ENCODE results near the gene RALB.

Gene RALB

GRCh38 chr2:120262761-120263428 lies 10.2 kb downstream of the RALB start:
- no peak for DNase-seq (ENCODE audit: low read depth in 2 of 2)

- no peak for DNase-seq (ENCODE audit: low read depth in 2 of 2)
These were observed 12.4 kb downstream of the RALB start for GRCh38 chr2:120265006-120265405.

GRCh38 chr2:120267348-120267747 lies 14.7 kb downstream of the RALB start:
- DNase-seq (ENCODE audit: low read depth in 2 of 2), result no peak

- DNase-seq (ENCODE audit: low read depth in 2 of 2), result no peak
These were observed 16.6 kb downstream of the RALB start for GRCh38 chr2:120269076-120269744.

- DNase-seq (ENCODE audit: low read depth in 2 of 2), result no peak
These were observed 17.2 kb downstream of the RALB start for GRCh38 chr2:120269816-120270215.

- DNase-seq (ENCODE audit: low read depth in 2 of 2), result no peak
These were observed 19.2 kb downstream of the RALB start for GRCh38 chr2:120271711-120272379.

- no peak for DNase-seq (ENCODE audit: low read depth in 2 of 2)
These were observed 20.3 kb downstream of the RALB start for GRCh38 chr2:120272763-120273481.

- DNase-seq (ENCODE audit: low read depth in 2 of 2), result no peak
These were observed 23.2 kb downstream of the RALB start for GRCh38 chr2:120275617-120276400.

- no peak for DNase-seq (ENCODE audit: low read depth in 2 of 2)
These were observed 25.0 kb downstream of the RALB start for GRCh38 chr2:120277505-120278205.

GRCh38 chr2:120278901-120279300 lies 26.2 kb downstream of the RALB start:
- no peak for DNase-seq (ENCODE audit: low read depth in 2 of 2)

- no peak for DNase-seq (ENCODE audit: low read depth in 2 of 2)
These were observed 27.1 kb downstream of the RALB start for GRCh38 chr2:120279708-120280107.

- DNase-seq (ENCODE audit: low read depth in 2 of 2), result no peak
These were observed 31.0 kb downstream of the RALB start for GRCh38 chr2:120283649-120284048.

GRCh38 chr2:120285056-120285455 lies 32.4 kb downstream of the RALB start:
- DNase-seq (ENCODE audit: low read depth in 2 of 2), result no peak

- peak; percentile 61 to 63 for DNase-seq (ENCODE audit: low read depth in 2 of 2)
These were observed 34.7 kb downstream of the RALB start for GRCh38 chr2:120287183-120288015.

- DNase-seq (ENCODE audit: low read depth in 2 of 2), result no peak
These were observed 35.3 kb downstream of the RALB start for GRCh38 chr2:120288016-120288373.

- DNase-seq (ENCODE audit: low read depth in 2 of 2), result no peak
These were observed 36.7 kb downstream of the RALB start for GRCh38 chr2:120289221-120289906.

GRCh38 chr2:120290737-120291136 lies 38.1 kb downstream of the RALB start:
- DNase-seq (ENCODE audit: low read depth in 2 of 2), result no peak

GRCh38 chr2:120291401-120292311 lies 39.0 kb downstream of the RALB start:
- no peak for DNase-seq (ENCODE audit: low read depth in 2 of 2)
